HEK293T (cell line): ENCODE results near the gene CFAP157.

Experiments used
- ARNT ChIP-seq: fragments of 450-650 bp; IDR thresholded peaks from 2 replicates; pipeline ENCODE4 v1.6.1; 2017; ENCODE audit warnings: mild to moderate bottlenecking
- ELF4 ChIP-seq: fragments of 450-650 bp; IDR thresholded peaks from 2 replicates; pipeline ENCODE4 v1.6.1; 2017; ENCODE audit warnings: antibody characterized with exemption
- FOXK2 ChIP-seq: fragments of 450-650 bp; IDR thresholded peaks from 2 replicates; pipeline ENCODE4 v1.6.1; 2016; ENCODE audit warnings: mild to moderate bottlenecking
- HDGF ChIP-seq: fragments of 450-650 bp; IDR thresholded peaks from 2 replicates; pipeline ENCODE4 v1.6.1; 2017; ENCODE audit warnings: antibody characterized with exemption, borderline replicate concordance
- NFRKB ChIP-seq: fragments of 450-650 bp; IDR thresholded peaks from 2 replicates; pipeline ENCODE4 v1.6.1; 2016; ENCODE audit warnings: mild to moderate bottlenecking, moderate library complexity

GRCh38 chr9:127730799-127731410 is 24.1 kb downstream of the CFAP157 start:
- TF ChIP-seq HDGF (no peak), ELF4 (no peak), FOXK2 (no peak), ARNT (no peak), NFRKB (no peak)
